ENCODE measurements around the gene SHANK3.

- TF ChIP-seq, protein P1, sequence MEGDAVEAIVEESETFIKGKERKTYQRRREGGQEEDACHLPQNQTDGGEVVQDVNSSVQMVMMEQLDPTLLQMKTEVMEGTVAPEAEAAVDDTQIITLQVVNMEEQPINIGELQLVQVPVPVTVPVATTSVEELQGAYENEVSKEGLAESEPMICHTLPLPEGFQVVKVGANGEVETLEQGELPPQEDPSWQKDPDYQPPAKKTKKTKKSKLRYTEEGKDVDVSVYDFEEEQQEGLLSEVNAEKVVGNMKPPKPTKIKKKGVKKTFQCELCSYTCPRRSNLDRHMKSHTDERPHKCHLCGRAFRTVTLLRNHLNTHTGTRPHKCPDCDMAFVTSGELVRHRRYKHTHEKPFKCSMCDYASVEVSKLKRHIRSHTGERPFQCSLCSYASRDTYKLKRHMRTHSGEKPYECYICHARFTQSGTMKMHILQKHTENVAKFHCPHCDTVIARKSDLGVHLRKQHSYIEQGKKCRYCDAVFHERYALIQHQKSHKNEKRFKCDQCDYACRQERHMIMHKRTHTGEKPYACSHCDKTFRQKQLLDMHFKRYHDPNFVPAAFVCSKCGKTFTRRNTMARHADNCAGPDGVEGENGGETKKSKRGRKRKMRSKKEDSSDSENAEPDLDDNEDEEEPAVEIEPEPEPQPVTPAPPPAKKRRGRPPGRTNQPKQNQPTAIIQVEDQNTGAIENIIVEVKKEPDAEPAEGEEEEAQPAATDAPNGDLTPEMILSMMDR (conservative IDR thresholded peaks at IDR 0.05; ENCODE audit: low read depth, low read length) = no peak
- TF ChIP-seq POLR2A (IDR thresholded peaks at IDR 0.05; ENCODE audit: low read depth, low read length) = no peak
- no peak for TF ChIP-seq MXI1 (IDR thresholded peaks at IDR 0.05; ENCODE audit: borderline replicate concordance, low read depth, low read length)
- no peak for TF ChIP-seq BHLHE40 (IDR thresholded peaks at IDR 0.05; ENCODE audit: low read depth, low read length)
- TF ChIP-seq RAD21 (IDR thresholded peaks at IDR 0.05; ENCODE audit: low read length) = no peak
- TF ChIP-seq CEBPB (IDR thresholded peaks at IDR 0.05; ENCODE audit: low read depth, low read length) = no peak
- TF ChIP-seq, protein P2, sequence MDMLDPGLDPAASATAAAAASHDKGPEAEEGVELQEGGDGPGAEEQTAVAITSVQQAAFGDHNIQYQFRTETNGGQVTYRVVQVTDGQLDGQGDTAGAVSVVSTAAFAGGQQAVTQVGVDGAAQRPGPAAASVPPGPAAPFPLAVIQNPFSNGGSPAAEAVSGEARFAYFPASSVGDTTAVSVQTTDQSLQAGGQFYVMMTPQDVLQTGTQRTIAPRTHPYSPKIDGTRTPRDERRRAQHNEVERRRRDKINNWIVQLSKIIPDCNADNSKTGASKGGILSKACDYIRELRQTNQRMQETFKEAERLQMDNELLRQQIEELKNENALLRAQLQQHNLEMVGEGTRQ (IDR thresholded peaks at IDR 0.05; ENCODE audit: low read depth, low read length) = no peak
- no peak for TF ChIP-seq MAFK (IDR thresholded peaks at IDR 0.05; ENCODE audit: low read depth, low read length)
- no peak for TF ChIP-seq RCOR1 (IDR thresholded peaks at IDR 0.05; ENCODE audit: insufficient replicate concordance, low read length)
Measured at GRCh38 chr22:50721257-50721844, 48.7 kb downstream of the SHANK3 start.

Data from IMR-90 (cell line).